Retinal pigment epithelial cell (primary cell): Measurements from ENCODE around the gene IGBP1.

ENCODE experiments used
- DNase-seq: peaks from one replicate; pipeline ENCODE4 v3.0.0-alpha.2; 2010; ENCODE audit warnings: low read depth
- H3K4me3 ChIP-seq: 2 replicates; pipeline ENCODE4 v1.5.1; 2011; ENCODE audit warnings: mild to moderate bottlenecking, low read length, control low read depth, moderate library complexity
- TF ChIP-seq, protein P1 (sequence below): conservative IDR thresholded peaks from 2 replicates; pipeline ENCODE4 v1.5.1; 2011; ENCODE audit warnings: low read depth, low read length, control low read depth, inconsistent platforms

The IGBP1 gene

DNA sequence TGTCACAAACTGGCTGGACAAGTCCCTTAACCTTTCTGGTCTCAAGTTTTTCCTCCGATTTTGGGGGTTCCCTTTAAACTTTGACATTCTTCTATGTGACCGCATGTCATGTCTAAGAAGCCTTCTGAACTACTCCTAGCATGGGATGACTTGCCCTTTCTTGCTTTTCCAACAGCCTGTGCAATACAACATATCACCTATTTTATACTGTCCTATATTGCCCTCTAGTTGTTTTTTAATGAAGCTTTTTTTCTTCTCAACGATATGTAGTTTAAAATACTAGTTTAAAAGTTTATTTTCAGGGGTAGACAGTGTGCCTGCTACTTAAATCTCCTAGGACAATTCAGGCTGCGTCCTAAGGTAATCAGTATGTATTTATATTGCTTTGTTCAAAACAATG, 1.0 kb upstream of the IGBP1 start:
- no peak for DNase-seq
- TF ChIP-seq, protein P1, sequence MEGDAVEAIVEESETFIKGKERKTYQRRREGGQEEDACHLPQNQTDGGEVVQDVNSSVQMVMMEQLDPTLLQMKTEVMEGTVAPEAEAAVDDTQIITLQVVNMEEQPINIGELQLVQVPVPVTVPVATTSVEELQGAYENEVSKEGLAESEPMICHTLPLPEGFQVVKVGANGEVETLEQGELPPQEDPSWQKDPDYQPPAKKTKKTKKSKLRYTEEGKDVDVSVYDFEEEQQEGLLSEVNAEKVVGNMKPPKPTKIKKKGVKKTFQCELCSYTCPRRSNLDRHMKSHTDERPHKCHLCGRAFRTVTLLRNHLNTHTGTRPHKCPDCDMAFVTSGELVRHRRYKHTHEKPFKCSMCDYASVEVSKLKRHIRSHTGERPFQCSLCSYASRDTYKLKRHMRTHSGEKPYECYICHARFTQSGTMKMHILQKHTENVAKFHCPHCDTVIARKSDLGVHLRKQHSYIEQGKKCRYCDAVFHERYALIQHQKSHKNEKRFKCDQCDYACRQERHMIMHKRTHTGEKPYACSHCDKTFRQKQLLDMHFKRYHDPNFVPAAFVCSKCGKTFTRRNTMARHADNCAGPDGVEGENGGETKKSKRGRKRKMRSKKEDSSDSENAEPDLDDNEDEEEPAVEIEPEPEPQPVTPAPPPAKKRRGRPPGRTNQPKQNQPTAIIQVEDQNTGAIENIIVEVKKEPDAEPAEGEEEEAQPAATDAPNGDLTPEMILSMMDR, result no peak
- H3K4me3 ChIP-seq, result no peak overlapping the region

- no peak for DNase-seq
- TF ChIP-seq, protein P1, result no peak
- H3K4me3 ChIP-seq, result peak overlapping the region; percentile 83
These were observed 357 bp upstream of the IGBP1 start for GRCh38 chrX:70132877-70133302.

- H3K4me3 ChIP-seq, result peak overlapping the region; percentile 83
- DNase-seq, result no peak
- TF ChIP-seq, protein P1, result no peak
These were observed 850 bp downstream of the IGBP1 start for GRCh38 chrX:70134116-70134477.

GRCh38 chrX:70138622-70139021, 5.4 kb downstream of the IGBP1 start:
- no peak overlapping the region for H3K4me3 ChIP-seq
- no peak for DNase-seq
- TF ChIP-seq, protein P1, result no peak

- TF ChIP-seq, protein P1, result no peak
- no peak overlapping the region for H3K4me3 ChIP-seq
- DNase-seq, result no peak
These were observed 6.5 kb downstream of the IGBP1 start for GRCh38 chrX:70139736-70140135.

GRCh38 chrX:70141373-70141772, 8.1 kb downstream of the IGBP1 start:
- H3K4me3 ChIP-seq, result no peak overlapping the region
- no peak for DNase-seq
- TF ChIP-seq, protein P1, result no peak

DNA sequence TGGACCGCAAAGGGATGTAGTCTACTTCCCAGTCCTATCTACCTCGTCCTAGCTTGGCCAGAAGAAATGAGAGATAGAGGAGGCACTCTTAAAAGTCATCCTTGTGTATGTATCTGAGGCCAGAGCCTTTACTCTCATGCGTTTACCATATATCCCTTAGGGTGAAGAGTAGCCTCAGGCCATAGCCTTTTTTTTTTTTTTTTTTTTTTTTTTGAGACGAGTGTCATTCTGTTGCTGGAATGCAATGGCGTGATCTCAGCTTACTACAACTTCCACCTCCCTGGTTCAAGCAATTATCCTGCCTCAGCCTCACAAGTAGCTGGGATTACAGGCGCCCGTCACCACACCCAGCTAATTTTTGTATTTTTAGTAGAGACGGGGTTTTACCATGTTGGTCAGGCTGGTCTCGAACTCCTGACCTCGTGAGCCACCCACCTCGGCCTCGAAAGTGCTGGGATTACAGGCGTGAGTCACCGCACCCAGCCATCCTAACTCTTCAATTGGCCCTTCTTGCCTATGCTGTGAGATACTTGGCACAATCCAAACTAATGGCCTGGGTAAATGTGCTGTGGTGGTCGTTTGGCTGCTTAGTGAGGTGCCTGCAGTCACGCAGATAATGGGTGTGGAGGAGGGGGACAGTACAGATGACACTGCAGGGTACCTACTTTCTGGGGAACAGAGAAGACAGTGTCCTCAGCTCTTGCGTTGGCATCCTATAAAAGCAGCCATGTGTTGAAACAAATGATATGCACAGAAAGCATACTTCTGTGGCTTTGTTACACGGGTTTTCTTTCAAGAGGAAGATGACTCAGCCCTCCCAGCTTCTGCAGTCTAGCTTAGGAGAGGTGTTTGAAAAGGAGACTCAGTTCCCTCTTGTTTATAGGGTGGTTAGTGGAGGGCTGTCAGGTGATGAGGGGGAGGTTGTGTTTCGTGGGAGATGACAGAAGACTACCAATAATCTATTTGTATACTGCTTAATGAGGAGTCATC, 33.6 kb downstream of the IGBP1 start:
- TF ChIP-seq, protein P1, result no peak
- peak; percentile 27 for DNase-seq

More for the DNA sequence above, 33.6 kb downstream of the IGBP1 start:
- H3K4me3 ChIP-seq, result no peak overlapping the region
